ENCODE results near the gene VAV3. TPM values are rescaled to one million over a fixed set of nuclear protein-coding genes. Genes with fewer than 3 reads are reported as not detected.

Gene VAV3
- total and polyA plus RNA-seq, 9 of the 15 experiments (the other 6 are each of a cell fraction or from before 2014, with no cell fraction given) = not detected

- TF ChIP-seq CHD1 (IDR thresholded peaks at IDR 0.05; ENCODE audit: low read length) (no peak), EWSR1 (IDR thresholded peaks at IDR 0.05; ENCODE audit: borderline replicate concordance, low read depth, partially characterized antibody) (no peak), NBN (IDR thresholded peaks at IDR 0.05; ENCODE audit: low read depth) (no peak), GATAD2B (IDR thresholded peaks at IDR 0.05; ENCODE audit: borderline replicate concordance) (no peak), E2F1 (CRISPR knock-in tag; IDR thresholded peaks at IDR 0.05) (no peak), ESRRA (IDR thresholded peaks at IDR 0.05; ENCODE audit: borderline replicate concordance, low read depth) (no peak), MTA1 (IDR thresholded peaks at IDR 0.05; ENCODE audit: borderline replicate concordance) (no peak), CSDE1 (IDR thresholded peaks at IDR 0.05) (no peak), SIN3B (IDR thresholded peaks at IDR 0.05; ENCODE audit: low read depth) (no peak), ZNF311 (CRISPR knock-in tag; IDR thresholded peaks at IDR 0.05) (no peak), ZHX1 (conservative IDR thresholded peaks at IDR 0.05; ENCODE audit: low read length) (no peak)
Observed at GRCh38 chr1:107666493-107666892, 298.5 kb downstream of the VAV3 start (continued).
